Stomach smooth muscle (tissue), 2 donors: ENCODE data around the gene ATP4B.

Source experiments
- H3K27ac ChIP-seq: one replicate; pipeline ENCODE4 v1.7.0; 2013; ENCODE audit warnings: mild to moderate bottlenecking, low read length, inconsistent platforms
- H3K27me3 ChIP-seq, 2 donors: one replicate each; pipeline ENCODE4 v1.7.0; 2013; ENCODE audit warnings: low read length in 2 of 2; ENCODE audit not compliant: insufficient read depth in 2 of 2, control insufficient read depth in 1 of 2
- H3K36me3 ChIP-seq, 2 donors: one replicate each; pipeline ENCODE4 v1.7.0; 2013; ENCODE audit warnings: low read length in 2 of 2; ENCODE audit not compliant: control insufficient read depth in 2 of 2, insufficient read depth in 2 of 2
- H3K4me1 ChIP-seq: one replicate; pipeline ENCODE4 v1.7.0; 2013; ENCODE audit warnings: low read length; ENCODE audit not compliant: control insufficient read depth, insufficient read depth
- H3K4me3 ChIP-seq, 2 donors: one replicate each; pipeline ENCODE4 v1.7.0; 2013; ENCODE audit warnings: low read length in 2 of 2
- H3K9ac ChIP-seq, 2 donors: one replicate each; pipeline ENCODE4 v1.7.0; 2013; ENCODE audit warnings: low read length in 2 of 2, mild to moderate bottlenecking in 1 of 2
- H3K9me3 ChIP-seq, 2 donors: one replicate each; pipeline ENCODE4 v1.7.0; 2013; ENCODE audit warnings: low read length in 2 of 2; ENCODE audit not compliant: control insufficient read depth in 2 of 2
- donor health status: healthy.
- donor health status: Pancreatic carcinoma.

Gene ATP4B

DNA sequence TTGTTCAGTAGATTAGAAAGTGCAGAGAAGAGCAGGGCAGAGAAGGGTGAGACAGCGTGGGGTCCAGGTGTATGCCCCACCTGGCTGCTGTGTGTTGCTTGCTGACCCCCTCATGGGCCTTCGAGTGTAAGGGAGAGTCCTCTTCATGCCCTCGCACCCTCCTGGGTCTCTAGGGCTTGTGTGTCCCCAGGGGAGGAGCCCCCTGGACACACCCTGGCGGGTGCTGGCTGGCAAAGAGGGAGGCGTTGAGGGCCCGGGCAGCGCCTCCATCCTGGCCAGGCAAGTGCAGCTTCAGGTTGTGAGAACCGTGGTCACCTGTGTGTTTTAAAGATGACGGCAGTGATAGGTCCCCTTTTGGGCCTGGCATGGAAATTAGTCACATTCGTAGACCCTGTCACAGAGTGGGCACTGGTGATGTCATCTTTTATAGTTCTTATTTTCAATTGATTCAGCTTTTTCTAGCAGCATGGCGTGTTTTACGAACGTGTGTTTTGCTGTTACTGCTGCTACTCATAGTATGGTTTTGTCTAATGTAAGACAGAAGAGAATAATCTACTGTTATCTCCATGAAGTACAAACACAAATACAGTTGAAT is 54.8 kb downstream of the ATP4B start:
- Histone ChIP-seq H3K4me3 (no peak overlapping the region), H3K36me3 (peaks cover 2 to 6% of the 10 kb centered on the region in 2 donors), H3K27ac (no peak overlapping the region), H3K27me3 (no peaks in the 10 kb centered on the region), H3K9me3 (no peaks in the 10 kb centered on the region), H3K9ac (no peak overlapping the region), H3K4me1 (no peaks in the 10 kb centered on the region)

DNA sequence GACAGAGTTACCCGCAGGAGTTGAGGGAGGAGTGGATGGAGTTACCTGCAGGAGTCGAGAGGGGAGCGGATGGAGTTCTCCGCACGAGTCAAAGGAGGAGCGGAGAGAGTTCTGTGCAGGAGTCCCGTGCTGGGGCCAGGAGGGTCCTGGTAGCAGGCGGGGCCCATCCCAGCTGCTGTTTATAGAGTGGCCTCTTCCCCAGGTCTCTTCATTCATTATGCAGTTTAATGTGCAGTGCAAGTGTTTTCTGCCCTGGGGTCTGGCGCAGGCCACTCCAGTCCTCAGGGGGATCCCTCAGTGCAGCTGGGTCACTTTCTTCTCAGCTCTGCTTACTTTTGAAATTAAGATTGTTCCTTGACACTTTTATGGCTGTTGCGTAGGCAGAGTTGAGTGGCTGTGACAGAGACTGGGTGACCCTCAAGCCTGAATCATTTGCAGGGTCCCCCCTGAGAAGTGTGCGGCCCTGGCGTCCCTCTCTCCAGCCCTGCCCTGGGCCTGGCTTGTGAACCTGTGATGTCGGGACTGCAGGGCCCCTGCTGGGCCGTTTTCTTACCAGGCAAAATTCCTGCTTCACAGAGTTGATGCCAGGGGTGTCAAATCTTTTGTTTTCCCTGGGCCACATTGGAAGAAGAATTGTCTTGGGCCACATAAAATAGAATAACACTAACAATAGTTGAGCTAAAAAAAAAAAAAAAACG is 55.6 kb downstream of the ATP4B start:
- Histone ChIP-seq H3K27ac (no peak overlapping the region), H3K9me3 (no peaks in the 10 kb centered on the region), H3K27me3 (no peaks in the 10 kb centered on the region), H3K36me3 (peaks cover 2 to 6% of the 10 kb centered on the region in 2 donors), H3K4me1 (no peaks in the 10 kb centered on the region), H3K4me3 (no peak overlapping the region), H3K9ac (no peak overlapping the region)

DNA sequence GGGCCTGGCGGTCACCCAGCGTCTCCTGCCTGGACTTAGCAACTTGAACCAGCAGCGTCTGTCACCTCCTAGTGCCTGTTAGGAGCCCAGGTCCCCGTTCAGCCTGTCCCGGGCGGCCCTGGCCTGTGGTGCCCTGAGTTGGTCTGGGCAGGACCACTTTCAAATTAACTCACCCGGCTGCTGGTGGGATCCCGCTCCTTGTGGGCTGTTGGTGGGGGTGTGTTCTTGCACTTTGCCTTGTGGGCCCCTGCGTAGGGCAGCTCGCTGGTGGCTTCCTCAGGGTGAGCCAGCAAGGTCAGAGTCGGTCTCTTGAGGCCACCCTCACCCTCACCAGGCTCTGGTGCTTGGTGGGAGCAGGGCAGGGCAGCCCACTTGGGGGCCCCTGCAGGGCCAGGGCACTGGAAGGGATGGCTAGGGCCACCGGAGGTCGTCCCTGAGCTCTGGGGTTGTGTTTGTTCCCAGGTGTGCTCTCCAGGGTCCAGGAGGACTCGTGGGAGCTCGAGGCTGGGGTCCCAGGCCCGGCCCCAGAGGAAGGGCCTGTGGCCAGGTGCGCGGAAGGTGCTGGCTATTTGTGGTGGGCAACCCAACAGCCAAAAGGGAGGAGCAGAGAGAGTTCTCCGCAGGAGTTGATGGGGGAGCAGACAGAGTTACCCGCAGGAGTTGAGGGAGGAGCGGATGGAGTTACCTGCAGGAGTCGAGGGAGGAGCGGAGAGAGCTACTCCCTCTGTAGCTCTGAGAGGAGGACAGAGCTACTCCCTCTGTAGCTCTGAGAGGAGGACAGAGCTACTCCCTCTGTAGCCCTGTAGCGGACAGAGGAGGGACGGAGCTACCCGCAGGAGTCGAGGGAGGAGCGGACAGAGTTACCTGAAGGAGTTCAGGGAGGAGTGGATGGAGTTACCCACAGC is 56.6 kb downstream of the ATP4B start:
- Histone ChIP-seq H3K27ac (no peak overlapping the region), H3K27me3 (no peaks in the 10 kb centered on the region), H3K4me3 (no peak overlapping the region), H3K4me1 (no peaks in the 10 kb centered on the region), H3K36me3 (peaks cover 2 to 6% of the 10 kb centered on the region in 2 donors), H3K9me3 (no peaks in the 10 kb centered on the region), H3K9ac (no peak overlapping the region)

DNA sequence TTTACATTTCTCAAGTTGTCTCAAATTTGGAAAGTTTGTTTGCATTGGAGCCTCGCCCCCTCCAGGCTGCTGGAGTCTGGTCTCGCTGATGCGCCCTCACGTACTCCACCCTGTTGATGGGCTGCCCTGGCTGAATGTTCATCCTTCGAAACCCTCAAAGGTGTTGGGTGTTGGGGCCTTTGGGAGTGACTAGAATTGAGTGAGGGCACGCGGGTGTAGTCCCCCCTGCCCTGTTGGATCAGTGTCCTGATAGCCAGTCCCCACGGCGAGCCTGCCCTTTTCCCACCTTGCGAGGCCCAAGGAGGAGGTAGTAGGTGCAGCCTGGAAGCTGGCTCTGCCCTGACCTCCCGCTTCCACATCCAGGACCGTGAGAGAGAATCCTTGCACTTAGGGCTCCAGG is 58.6 kb downstream of the ATP4B start:
- Histone ChIP-seq H3K9me3 (no peaks in the 10 kb centered on the region), H3K4me3 (no peak overlapping the region), H3K36me3 (peaks cover 2 to 6% of the 10 kb centered on the region in 2 donors), H3K9ac (no peak overlapping the region), H3K27ac (no peak overlapping the region), H3K27me3 (no peaks in the 10 kb centered on the region), H3K4me1 (no peaks in the 10 kb centered on the region)
